Ammon's horn (tissue), 1 donor: ENCODE measurements around the gene OR2T1.
"Not testable (repeated sequence)": the region's sequence is repeated elsewhere in the genome, so short reads cannot be mapped to it uniquely, and the experiment has no call there.

Experiments
- DNase-seq: peaks from one replicate; pipeline ENCODE4 v3.0.0-alpha.2; 2016; ENCODE audit warnings: low spot score

The OR2T1 gene, protein sequence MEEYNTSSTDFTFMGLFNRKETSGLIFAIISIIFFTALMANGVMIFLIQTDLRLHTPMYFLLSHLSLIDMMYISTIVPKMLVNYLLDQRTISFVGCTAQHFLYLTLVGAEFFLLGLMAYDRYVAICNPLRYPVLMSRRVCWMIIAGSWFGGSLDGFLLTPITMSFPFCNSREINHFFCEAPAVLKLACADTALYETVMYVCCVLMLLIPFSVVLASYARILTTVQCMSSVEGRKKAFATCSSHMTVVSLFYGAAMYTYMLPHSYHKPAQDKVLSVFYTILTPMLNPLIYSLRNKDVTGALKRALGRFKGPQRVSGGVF

DNA sequence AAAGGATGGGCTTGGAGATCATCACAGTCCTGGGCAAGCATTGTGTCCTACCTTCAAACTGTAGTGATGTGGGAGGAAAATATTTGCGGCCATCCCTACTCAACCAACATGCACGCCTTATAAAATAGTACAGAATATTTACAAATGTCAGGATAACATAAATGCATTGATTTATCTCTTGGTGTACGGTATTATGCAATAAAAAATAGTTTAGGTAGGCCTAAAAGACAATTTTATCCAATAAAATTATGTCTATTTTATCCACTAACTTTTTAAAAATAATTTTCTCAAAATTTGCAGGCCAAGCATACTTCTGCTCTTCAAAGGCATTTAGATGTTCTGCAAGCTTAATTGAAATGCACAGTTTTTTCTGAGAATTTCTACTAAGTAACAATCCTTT lies at the start of gene OR2T1:
TSS of gene OR2T1 (plus strand) at position 301 of the 400 bp plus-strand sequence. CDS start 3,100 bp downstream, outside the sequence.
- no peak for DNase-seq

DNA sequence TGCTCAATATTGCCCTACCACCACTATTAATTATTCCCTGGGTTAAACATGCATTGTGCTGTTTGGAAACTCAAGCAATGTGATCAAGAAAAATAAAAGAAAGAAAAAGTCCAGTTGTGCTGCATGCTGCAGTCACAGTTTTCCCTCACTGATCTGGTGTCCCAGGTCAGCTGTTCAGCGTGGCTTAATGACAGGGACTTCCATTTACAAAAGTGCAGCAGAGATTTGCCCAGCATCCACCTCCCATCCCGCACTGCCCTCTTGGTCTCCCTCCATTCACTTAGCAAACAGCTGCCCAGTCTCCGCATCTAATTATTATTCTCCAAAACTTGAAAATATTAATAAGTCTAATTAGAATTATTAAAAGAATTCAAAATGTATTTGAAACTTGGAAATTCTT lies 43.4 kb upstream of the OR2T1 start:
- peak; percentile 42 for DNase-seq

DNA sequence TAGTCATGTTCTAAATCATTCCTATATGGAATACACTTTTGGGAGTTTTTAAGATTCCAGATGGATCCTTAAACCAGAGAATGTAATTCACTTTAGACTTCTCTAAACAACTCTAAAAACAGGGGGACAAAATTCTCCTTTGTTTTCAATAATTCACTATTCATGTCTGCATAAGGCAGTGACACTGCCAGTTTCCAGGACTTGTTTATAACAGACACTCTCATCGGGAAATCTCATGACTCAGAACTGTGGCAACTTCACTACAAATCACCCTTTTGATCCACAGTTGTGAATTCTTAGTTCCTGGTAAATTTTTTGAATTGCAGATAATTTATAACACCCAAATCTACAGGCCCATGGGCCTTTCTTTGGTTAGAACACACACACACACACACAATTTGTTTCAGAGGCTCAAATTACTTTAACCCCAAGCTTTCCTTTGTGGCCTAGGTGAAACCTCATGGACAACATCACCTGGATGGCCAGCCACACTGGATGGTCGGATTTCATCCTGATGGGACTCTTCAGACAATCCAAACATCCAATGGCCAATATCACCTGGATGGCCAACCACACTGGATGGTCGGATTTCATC lies 41.6 kb upstream of the OR2T1 start, which contains the start of gene OR2T4:
TSS of gene OR2T4 (plus strand) at position 545 of the 595 bp plus-strand sequence. CDS start at position 545, 0 bp downstream.
- DNase-seq: peak; percentile 75

DNA sequence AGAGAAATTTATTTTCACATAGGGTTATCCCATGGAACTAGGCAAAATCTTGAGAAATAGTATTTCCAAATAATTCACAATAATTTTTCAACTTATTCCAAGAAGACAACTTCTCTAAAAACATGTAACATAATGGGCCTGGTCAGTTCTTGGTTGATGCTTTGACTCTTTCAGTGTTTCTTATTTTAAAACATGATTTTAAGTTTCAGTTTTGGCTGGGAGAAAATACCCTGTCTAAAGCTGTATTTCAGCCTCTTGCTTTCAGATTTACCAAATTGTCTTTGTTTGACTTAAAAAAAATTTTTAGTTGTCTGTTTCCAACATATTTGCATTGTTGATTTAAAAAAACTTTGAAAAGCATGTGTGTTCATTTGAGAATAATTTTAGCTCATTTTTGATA lies 36.2 kb upstream of the OR2T1 start:
- no peak for DNase-seq

DNA sequence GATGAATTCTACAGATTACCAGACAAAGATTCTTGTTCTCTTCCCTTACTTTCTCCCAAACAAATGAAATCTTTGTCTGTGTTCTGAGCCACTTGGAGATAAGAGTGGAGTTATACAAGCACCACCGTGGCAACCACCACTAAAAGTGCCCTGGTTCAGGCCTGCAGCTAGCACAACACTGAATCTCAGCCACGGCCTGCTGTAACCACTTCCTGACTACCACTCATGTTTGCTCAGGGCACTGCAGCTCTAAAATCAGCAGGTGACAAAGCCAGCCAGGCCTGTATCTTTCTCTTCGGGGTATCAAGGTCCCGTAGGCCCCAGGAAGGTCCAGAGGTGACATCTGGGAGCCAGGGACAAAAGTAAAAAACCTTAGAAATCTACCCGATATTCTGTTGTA lies 30.5 kb upstream of the OR2T1 start:
- DNase-seq: no peak

DNA sequence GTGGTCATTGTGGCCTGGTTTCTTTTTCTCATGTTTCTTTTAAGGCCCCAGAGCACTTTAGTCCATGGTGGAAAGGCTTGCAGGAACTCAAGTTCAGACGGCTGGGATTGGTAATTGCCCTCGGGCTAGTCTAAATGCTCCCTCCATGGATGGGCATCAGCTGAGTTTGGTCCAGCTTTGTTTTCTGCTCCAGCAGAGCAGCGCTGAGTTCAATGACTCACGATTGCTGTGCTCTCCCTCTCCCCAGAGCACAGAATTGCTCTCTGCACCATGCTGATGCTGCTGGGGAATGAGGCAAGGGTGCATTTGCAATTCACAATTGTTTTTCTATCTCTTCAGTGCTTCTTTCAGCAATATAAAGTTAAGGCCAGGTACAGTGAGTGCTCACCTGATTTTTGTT lies 29.1 kb upstream of the OR2T1 start:
- no peak for DNase-seq

DNA sequence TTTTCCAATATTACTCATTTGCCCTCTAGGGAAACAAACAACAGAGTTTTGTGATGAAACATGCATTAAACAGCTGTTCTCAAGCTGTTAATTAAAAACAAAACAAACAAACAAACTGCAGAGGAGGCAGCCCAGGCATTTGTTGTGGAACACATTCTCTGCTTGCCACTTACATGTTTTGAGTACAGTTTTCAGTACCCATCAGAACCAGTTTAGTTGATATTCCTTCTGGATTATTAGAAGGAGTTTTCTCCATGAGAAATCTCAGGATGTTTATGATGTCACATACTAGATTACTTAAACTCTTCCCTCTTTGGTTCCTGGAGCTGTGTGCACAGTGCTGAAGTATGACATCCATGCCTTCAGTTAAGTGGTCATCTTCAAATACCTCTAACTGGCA lies 27.4 kb upstream of the OR2T1 start, which contains the start of gene OR2T6:
TSS of gene OR2T6 (plus strand) at position 301 of the 400 bp plus-strand sequence. CDS start 11,863 bp downstream, outside the sequence.
- no peak for DNase-seq

DNA sequence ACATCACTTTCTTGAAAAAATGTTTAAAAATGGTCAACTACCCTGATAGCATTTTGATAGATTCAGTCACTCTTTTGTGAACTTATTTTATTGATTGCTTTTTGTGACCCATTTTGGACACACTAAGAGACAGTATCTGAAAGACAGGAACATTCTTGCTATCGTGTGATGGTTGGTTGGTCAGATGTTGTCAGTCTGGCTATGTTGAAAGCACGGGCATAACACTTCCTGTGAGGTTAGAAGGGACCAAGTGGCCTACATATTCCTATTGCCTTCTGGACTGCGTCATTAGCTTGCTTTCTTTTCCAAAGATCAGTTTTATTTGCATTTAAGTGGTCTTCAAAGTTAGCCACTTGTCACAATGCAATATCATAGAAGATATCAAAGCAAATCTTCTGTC lies 25.9 kb upstream of the OR2T1 start:
- DNase-seq: no peak

DNA sequence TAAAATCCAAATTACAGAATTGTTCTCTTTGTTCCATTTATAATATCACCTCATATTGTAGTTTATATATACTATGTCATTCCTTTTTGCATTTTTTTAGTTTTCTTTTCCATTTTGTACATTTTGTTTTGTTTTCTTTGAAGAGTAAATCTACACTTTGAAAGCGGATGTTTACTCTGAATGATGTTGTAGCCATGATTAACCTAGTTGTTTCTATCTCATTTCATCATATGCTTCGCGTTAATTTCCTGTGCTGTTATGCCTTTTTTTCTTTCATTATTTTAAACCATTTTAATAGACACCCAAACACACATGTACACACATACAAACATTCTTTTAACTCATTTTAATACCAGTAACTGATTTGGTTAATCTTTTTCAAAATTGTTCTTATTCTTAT lies 22.0 kb upstream of the OR2T1 start:
- no peak for DNase-seq

DNA sequence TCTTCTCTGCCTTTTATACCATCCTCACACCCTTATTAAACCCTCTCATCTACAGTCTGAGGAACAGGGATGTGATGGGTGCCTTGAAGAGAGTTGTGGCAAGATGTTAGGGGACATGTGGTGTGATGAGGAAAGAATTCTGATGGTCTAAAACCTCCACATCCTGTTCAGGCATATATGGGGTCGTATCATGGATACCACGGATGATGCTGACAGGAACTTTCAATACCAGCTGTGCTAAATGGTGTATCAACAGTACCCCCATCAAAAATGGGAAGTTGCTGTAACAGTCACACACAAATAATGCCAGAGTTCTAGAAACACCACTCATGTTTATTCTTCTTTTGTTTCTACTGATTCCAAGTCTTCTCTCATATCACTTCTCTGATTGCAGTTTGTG lies 14.4 kb upstream of the OR2T1 start:
- DNase-seq: no peak

DNA sequence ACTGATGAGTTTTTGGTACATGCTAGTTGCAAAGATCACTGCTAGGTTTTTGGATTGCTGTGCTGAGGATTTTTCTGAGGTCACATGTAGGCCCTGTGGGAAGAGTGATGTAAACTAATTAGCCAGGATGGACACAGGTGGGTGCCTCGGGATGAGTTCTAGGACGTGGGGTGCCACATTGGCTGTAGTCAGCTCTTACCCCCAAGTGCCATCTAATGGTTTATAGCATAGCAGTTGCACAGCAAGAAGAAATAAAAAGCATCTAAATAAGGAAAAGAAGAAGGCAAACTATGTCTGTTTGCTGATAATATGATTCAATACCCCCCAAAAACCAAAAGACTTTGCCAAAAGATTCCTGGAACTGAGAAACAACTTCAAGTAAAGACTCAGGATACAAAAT lies 9.8 kb upstream of the OR2T1 start:
- DNase-seq: peak; percentile 8

DNA sequence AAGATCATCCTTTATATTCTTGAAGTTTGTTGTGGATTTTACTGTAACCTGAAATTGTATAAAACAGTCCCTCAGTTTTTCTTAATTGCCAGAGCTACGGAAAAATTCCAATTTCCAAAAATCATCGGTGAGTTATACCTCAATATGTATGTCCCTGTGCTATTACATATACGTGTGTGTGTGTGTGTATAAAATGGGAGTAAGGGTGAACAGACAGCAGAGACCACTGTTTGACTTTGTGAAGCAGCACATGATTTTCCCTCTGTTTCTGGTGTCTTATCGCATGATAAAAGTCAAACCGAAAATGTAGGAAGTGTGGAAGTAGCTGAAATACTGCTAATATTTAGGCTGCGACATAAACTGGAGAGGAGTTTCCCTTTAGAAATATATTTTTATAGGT lies 1.2 kb downstream of the OR2T1 start:
- DNase-seq: no peak

DNA sequence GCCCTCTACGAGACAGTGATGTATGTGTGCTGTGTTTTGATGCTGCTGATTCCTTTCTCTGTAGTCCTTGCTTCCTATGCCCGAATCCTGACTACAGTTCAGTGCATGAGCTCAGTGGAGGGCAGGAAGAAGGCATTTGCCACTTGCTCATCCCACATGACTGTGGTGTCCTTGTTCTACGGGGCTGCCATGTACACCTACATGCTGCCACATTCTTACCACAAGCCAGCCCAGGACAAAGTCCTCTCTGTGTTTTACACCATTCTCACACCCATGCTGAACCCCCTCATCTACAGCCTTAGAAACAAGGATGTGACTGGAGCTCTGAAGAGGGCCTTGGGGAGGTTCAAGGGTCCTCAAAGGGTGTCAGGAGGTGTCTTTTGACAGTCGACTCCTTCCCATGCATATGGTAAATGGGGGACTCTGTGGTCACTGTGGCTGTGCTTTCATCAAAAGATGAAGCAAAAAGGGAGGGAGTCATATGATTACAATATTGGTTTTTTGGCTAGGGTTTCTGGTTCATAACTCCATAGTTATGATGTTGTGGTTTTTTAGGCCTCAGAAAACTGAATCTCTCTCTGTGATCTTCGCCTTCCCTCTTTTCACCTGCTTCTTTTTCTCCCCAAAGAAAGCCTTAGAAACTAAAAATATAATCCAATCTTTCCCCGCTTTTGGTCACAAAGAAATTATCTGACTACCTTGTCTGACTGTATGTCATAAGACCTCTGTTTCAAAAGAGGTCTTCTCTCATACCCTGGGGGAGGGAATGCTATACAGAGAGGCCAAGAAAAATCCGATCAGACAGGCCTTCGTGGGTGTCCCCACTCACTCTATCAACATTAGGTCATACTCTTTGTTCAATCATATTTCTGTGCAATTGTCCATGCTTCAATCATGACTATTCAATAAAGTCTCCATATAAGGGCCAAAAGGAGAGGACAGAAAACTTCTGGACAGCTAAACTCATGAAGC lies 4.2 kb downstream of the OR2T1 start:
- no peak for DNase-seq

DNA sequence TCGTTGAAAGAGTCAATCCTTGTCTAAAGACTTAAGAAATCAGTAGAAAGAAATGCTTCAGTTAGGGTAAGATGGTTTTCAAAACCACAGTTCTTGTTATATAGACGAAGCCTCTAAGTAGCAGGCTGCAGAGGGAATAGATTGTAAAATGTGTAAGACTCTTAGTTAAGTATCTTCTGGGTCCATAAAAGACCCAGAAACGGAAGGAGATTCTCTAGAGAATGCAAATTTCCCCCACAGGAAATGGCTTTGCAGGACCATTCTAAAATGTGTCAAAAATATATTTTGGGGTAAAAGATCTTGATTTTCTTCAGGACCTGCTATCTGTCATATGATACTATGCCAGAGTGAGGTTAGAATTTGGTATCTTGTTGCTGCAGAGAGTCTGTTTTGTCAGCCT lies 13.4 kb downstream of the OR2T1 start:
- DNase-seq: no peak

DNA sequence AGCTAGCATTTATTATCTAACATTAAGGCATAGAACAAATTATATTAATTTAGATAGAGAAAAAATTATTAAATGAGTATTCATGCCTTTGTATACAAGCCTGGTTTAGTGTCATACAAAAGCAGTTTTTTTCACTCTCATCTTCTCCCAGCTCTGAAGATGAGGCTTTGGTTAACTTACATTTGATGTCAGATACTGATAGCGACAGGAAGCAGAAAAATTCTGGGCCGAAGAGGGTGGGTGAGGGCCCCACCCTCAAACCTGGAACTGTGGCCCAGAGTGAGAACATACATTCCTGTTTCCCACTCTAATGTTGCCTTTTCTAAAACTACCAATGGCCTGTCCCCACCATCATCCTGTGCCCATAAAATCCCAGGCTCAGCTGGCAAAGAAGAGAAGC lies 15.0 kb downstream of the OR2T1 start:
- DNase-seq: no peak

DNA sequence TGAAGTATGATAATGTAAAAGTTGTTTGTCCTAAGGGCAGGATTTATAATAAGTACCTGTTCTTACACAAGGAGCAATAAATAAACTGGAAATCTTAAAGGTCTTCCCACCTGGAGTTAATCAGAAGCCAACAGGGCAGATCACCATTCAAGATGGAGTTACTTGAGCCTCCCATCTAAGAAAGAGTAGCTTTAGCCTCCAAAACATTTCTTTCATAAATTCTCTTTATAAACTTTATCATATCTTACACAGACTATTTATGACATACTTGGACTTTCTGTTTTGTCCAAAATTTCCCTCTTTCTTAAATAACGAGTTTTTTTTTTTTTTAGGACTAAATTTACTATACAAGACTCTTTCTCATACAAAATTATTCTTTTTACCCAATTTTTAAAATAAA lies 18.5 kb downstream of the OR2T1 start:
- no peak for DNase-seq

DNA sequence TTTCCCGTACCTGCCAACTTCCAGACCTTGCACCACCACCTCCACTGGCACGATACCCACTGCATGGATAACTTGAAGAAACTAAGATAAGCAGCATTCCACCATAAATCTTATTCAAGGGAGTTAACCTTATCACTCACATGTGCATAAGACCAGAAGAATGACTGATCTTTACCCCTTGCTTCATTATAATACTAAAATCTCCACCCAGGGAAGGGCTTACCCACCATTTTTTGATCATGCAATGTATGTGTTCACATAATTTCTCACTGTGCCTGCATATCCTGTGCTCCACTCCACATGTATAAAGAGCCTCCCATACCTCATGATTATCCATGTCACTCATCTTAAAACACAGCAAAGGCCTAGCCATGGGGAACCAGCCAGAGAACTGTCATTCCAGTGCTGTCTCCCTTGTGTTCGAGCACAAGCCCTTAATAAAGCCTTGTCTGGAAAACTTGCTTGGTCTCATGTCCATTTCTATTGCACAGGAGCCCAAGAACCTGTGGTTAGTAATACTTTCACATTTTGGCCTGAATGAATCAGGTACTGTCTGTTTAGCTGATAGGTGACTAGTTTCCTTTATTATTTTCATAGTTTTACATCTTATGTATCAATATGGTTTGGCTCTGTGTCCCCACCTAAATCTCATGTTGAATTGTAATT lies 24.8 kb downstream of the OR2T1 start:
- not testable (repeated sequence) for DNase-seq

DNA sequence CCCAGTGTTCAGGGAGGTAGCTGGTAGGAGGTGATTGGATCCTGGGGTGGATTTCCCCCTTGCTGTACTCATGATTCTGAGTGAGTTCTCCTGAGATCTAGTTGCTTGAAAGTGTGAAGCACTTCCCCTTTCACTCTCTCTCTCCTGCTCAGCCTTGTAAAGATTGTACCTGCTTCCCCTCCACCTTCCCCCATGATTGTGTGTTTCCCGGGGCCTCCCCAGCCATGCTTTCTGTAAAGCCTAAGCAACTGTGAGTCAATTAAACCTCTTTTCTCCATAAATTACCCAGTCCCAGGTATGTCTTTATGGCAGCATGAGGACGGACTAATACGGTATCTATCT lies 25.3 kb downstream of the OR2T1 start:
- not testable (repeated sequence) for DNase-seq

DNA sequence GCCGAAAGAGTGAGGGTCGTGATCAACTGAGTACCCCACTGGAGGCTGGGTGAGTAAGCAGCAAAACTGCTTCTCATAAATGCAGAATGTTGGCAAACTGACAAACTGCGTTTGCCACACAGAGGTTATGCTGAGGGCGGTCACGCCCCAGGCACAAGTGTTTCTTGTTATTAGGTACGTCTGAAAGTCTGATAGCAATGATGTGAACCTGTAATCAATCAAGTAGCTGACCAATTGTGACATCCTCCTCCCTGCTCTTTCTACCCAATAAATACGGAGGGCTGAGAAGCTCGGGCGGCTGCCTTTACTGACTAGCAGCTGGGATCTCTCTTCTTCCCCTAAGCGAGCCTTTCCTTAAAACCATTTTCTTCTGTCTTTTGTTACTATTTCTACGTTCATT lies 28.8 kb downstream of the OR2T1 start:
- DNase-seq: not testable (repeated sequence)

DNA sequence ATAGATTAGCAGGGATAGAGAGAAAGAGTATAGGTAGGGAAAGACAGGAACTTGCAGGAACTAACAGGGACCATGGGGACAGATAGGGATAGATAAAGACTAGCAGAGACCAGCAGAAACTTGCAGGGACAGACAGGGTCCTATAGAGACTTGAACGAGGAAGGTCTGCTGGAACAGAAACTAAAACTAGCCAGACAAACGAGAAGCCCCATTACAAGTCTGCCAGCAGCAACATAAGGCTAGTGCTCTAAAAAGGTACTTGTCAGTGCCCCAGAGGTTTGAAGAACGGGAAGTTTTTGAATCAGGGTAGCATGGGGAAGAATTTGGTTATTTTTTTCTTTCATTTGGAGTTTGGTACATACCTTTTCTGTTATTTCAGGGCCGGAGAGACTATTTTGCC lies 29.4 kb downstream of the OR2T1 start:
- DNase-seq: not testable (repeated sequence)

DNA sequence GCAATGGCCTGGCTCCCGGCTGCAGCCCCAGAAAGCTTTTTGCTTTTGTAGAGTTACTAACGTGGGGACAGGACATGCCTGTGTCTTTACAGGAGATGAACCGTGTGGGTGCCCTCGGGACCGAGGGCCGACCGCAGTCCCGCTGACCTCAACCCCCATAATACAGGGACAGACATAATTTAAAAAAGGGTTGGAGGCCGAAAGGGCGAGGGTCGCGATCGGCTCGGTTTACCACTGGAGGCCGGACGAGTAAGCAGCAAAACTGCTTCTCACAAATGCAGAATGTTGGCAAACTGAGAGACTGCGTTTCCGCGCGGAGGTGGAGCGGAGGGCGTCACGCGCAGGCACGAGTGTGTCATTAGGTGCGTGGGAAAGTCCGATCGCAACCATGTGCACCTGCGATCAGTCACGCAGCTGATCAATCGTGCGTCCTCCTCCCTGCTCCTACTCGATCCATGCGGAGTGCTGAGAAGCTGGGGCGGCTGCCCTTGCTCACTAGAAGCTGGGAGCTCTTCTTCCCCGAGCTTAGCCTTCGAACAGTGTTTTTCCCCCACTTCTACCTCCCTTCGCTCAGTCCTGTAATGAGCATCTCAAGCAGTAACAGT lies 31.1 kb downstream of the OR2T1 start:
- DNase-seq: not testable (repeated sequence)

DNA sequence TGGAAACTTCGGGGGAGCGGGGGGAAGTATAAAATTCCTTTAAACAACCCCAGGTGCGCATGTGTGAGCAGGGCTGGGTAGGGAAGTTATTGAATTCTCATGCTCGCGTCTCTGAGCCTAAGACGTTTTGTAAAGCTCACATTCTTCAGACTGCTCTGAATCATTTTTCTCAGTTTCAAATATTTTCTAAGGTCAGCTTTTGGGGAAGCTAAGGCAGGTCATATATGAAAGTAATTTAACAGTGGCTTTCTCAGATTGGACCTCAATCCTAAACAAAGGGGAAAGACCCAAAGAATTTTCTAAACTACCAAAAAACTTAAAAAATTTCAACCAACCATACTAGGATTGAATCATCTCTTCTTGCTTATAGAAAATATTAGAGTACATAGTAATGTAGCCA lies 32.1 kb downstream of the OR2T1 start:
- not testable (repeated sequence) for DNase-seq
